ENCODE data around the gene DACT2. TPM values are rescaled to one million over a fixed set of nuclear protein-coding genes. Genes with fewer than 3 reads are reported as not detected.

The DACT2 gene
- total and polyA plus RNA-seq, 10 donors = 0.04 to 0.09 TPM; not detected in 8

DNA sequence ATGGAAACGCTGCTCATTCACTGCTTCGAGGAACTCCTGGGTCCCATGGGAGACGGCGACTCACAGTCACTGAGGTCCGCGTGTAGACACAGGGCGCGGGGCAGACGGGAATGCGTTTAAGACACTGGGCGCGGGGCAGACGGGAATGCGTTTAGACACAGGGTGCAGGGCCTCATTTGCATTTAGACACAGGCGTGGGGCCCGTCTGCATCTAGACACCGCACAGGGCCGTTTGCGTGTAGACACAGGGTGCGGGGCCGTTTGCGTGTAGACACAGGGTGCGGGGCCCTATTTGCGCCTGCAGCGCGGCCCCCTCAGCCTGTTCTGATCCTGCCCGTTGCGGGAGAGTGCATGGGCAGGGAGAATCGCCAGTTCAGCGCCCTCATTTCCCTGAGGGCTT, 10.4 kb downstream of the DACT2 start:
- DNase-seq = no peak
- Histone ChIP-seq H3K4me1 (no peaks in the 10 kb centered on the region), H3K4me3 (no peak overlapping the region), H3K27me3 (replicated peaks in 1 of 7) (peaks cover 0 to 33% (median 0%) of the 10 kb centered on the region in 7 donors), H3K27ac (no peak overlapping the region), H3K36me3 (no peaks in the 10 kb centered on the region), H3K9me3 (no peaks in the 10 kb centered on the region)
- intact Hi-C loops (cut with DNase I; ENCODE audit: low total_unique reads) = no loop called here
- WGBS, 5 donors = 91 to 97% (median 94%) methylated on average over 30 of the region's 30 CpGs
- no peak for TF ChIP-seq CTCF (IDR thresholded peaks at IDR 0.05 in 8 of 11, conservative IDR thresholded peaks at IDR 0.05 in 3 of 11)
- no peak for TF ChIP-seq POLR2AphosphoS5 (IDR thresholded peaks at IDR 0.05)
- no peak for TF ChIP-seq POLR2A (IDR thresholded peaks at IDR 0.05)

- no peaks in the 10 kb centered on the region for H3K4me1 ChIP-seq
- WGBS, 5 donors = 91 to 95% (median 92%) methylated on average over 33 to 35 of the region's 35 CpGs
- no peak overlapping the region for H3K4me3 ChIP-seq
- no peak for DNase-seq
- intact Hi-C loops (cut with DNase I; ENCODE audit: low total_unique reads) = no loop called here
- TF ChIP-seq POLR2AphosphoS5 (IDR thresholded peaks at IDR 0.05) = no peak
- TF ChIP-seq CTCF (IDR thresholded peaks at IDR 0.05 in 8 of 11, conservative IDR thresholded peaks at IDR 0.05 in 3 of 11) = no peak
- TF ChIP-seq POLR2A (IDR thresholded peaks at IDR 0.05) = no peak
- peaks cover 0 to 27% (median 0%) of the 10 kb centered on the region in 7 donors for H3K27me3 ChIP-seq (replicated peaks in 1 of 7)
- H3K9me3 ChIP-seq = no peaks in the 10 kb centered on the region
- H3K27ac ChIP-seq = no peak overlapping the region
- H3K36me3 ChIP-seq = no peaks in the 10 kb centered on the region
Measured at GRCh38 chr6:168308390-168309144, 11.0 kb downstream of the DACT2 start.

DNA sequence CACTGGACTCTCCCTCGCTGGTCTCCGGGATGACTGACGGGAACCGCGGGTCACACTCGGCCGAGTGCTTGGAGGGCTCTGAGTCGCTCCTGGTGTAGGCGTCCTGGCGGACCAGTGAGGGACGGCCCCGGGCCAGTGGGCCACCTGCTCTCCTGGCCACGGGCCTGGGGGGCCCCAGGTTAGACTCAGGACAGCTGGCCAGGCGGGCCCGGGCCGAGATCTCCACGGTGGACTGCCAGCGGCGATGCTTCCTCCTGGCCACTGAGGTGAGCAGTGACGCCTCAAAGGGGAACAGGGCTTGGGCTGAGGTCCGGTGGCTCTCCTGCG, 11.9 kb downstream of the DACT2 start:
- 91 to 96% (median 94%) methylated on average over 12 to 22 of the region's 22 CpGs for WGBS, 5 donors
- TF ChIP-seq POLR2A (IDR thresholded peaks at IDR 0.05) (no peak), POLR2AphosphoS5 (IDR thresholded peaks at IDR 0.05) (no peak), CTCF (IDR thresholded peaks at IDR 0.05 in 8 of 11, conservative IDR thresholded peaks at IDR 0.05 in 3 of 11) (no peak)
- Histone ChIP-seq H3K27ac (no peak overlapping the region), H3K4me3 (no peak overlapping the region), H3K4me1 (no peaks in the 10 kb centered on the region), H3K27me3 (replicated peaks in 1 of 7) (peaks cover 0 to 18% (median 0%) of the 10 kb centered on the region in 7 donors), H3K36me3 (no peaks in the 10 kb centered on the region), H3K9me3 (no peaks in the 10 kb centered on the region)
- intact Hi-C loops (cut with DNase I; ENCODE audit: low total_unique reads) = no loop called here
- no peak for DNase-seq

GRCh38 chr6:168307015-168307694, 12.4 kb downstream of the DACT2 start:
- no peaks in the 10 kb centered on the region for H3K36me3 ChIP-seq
- H3K9me3 ChIP-seq = no peaks in the 10 kb centered on the region
- H3K4me1 ChIP-seq = no peaks in the 10 kb centered on the region
- no peak for TF ChIP-seq CTCF (IDR thresholded peaks at IDR 0.05 in 8 of 11, conservative IDR thresholded peaks at IDR 0.05 in 3 of 11)
- no peak for TF ChIP-seq POLR2AphosphoS5 (IDR thresholded peaks at IDR 0.05)
- DNase-seq = no peak
- peaks cover 0 to 17% (median 0%) of the 10 kb centered on the region in 7 donors for H3K27me3 ChIP-seq (replicated peaks in 1 of 7)
- intact Hi-C loops (cut with DNase I; ENCODE audit: low total_unique reads) = no loop called here
- no peak overlapping the region for H3K27ac ChIP-seq
- WGBS, 5 donors = 83 to 93% (median 91%) methylated on average over 9 to 30 of the region's 30 CpGs
- no peak overlapping the region for H3K4me3 ChIP-seq

All from spleen (tissue), 11 donors.